Activated CD4-positive, alpha-beta T cell treated with anti-CD3 and anti-CD28 coated beads, Interleukin-2, amount 50 U/mL, for 48 hours (primary cell): Measurements from ENCODE around the gene CELF1.
A peak's percentile ranks its signal among the peaks of the same experiment; 100 is the strongest.

Experiments
- DNase-seq, 2 experiments: peaks; one replicate each; pipeline ENCODE4 v3.0.0-alpha.2; 2020

The CELF1 gene

GRCh38 chr11:47478651-47479329 is 74.1 kb downstream of the CELF1 start:
- no peak for DNase-seq

GRCh38 chr11:47477753-47478152 is 75.2 kb downstream of the CELF1 start:
- DNase-seq: no peak

- DNase-seq: peak in 1 of 2 experiments; percentile 16
Measured at GRCh38 chr11:47477323-47477722, 75.6 kb downstream of the CELF1 start.

- DNase-seq: no peak
Measured at GRCh38 chr11:47470671-47471070, 82.3 kb downstream of the CELF1 start.

GRCh38 chr11:47469361-47470179 is 83.4 kb downstream of the CELF1 start:
- DNase-seq: no peak

GRCh38 chr11:47468598-47469214 is 84.2 kb downstream of the CELF1 start:
- no peak for DNase-seq

- DNase-seq: no peak
Measured at GRCh38 chr11:47467357-47467756, 85.6 kb downstream of the CELF1 start.

GRCh38 chr11:47466701-47467250 is 86.2 kb downstream of the CELF1 start:
- DNase-seq: no peak

DNA sequence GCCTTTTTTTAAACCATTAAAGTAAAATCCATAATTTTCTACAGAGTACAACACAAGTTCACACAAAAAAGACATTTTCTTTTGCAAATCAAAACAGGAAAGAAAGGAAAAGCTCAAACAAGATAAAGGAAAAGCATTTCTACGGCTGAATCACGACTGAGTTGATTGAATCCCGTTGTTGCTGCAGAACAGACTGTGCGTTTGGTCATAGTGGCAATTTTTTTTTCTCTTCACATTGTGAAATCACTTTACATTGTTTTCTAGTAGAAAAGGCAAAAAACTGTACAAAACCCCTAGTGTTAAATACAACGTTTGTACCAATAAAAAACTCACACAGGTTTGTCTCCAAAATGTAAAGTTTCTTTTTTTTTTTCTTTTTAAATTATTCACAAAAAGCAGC is 86.7 kb downstream of the CELF1 start:
- DNase-seq: no peak

GRCh38 chr11:47464483-47464882 is 88.4 kb downstream of the CELF1 start:
- DNase-seq: no peak

- no peak for DNase-seq
Measured at GRCh38 chr11:47461876-47462275, 91.1 kb downstream of the CELF1 start.

- no peak for DNase-seq
Measured at GRCh38 chr11:47460571-47461235, 92.2 kb downstream of the CELF1 start.

- peak; percentile 62 to 69 for DNase-seq
Measured at GRCh38 chr11:47454258-47454671, 98.7 kb downstream of the CELF1 start.

- no peak for DNase-seq
Measured at GRCh38 chr11:47453365-47453764, 99.6 kb downstream of the CELF1 start.

GRCh38 chr11:47451990-47452389 is 100.9 kb downstream of the CELF1 start:
- no peak for DNase-seq

- no peak for DNase-seq
Measured at GRCh38 chr11:47451436-47451835, 101.5 kb downstream of the CELF1 start.

DNA sequence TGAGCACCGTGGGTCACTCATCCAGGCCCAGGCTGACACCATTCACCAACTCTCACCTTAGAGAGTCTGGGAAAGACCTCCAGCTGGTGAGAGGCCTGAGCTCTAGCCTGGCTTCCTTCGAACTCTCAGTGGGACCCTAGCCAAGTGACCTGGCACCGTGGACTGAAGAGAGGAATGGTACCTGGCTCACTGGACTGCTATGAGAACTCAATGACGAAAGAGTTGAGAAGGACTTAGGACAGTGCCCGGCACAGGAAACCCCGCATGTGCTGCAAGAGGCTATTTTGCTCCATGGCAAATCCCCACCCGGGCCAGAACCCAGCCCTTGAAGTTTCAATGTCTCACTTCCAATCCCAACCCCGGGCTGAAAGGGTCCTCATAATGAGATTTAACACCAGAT is 103.4 kb downstream of the CELF1 start:
- no peak for DNase-seq

DNA sequence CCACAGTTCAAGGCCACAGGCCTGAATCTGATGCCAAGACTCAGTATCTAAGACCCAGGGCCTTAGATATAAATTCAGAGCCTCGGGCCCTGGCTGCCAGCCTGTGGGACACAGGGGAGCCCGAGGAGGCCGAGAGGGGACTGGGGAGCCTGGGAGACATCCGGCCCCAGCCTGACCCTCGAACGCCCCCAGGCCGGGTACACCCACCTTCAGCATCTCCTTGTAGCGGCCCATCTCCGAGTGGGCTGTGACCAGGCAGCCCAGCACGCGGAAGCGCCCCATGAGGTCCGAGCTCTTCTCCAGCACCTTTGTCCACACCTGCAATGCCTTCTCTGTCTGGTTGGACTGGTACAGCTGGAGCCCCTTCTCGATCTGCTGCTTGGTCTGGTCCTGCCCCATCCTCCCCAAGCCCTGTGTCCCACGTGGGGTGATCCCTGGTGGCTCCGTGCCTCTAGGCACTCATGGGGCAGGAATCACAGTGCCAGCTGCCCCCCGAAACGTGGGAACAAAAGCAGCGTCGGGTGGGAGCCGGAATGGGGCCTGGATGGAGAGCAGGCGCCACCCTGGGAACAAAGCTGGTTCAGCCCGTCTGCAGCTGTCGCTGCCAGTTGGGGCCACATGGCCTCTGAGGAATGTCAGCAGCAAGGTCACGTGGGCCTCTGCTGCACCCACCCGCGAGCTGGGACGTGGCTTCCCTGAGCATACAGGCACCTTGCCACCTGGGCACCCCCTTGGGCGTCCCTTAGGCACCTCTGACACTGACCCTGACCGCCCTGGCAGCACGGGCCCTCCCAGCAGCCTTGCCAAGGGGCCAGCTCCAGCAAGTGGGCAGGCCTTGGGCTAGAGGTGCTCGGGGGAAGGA is 104.1 kb downstream of the CELF1 start, which contains the start of gene RAPSN:
Gene RAPSN, minus strand, starts transcription at position 571 of the 862 bp plus-strand sequence. Its CDS starts 172 bp downstream, at position 399.
- DNase-seq: no peak

DNA sequence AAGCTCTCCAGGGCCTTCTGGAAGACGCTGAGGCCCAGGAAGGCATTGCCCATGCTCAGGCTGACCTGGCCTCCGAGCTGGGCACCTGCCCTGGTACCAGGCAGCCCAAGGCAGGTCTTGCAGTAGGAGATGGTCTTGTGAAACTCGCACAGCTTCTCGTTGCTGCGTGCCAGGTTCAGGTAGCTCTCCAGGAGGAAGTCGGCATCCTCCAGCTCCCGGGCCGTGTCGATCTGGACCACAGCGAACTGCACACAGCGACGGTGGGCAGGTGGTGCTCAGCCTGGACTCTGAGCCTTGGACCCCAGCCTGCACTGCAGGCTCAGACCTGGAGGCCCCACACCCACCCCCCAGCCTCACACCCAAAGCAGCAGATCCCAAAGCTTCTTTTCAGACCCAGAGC is 105.0 kb downstream of the CELF1 start:
- no peak for DNase-seq

GRCh38 chr11:47446833-47447232 is 106.1 kb downstream of the CELF1 start:
- DNase-seq: no peak

DNA sequence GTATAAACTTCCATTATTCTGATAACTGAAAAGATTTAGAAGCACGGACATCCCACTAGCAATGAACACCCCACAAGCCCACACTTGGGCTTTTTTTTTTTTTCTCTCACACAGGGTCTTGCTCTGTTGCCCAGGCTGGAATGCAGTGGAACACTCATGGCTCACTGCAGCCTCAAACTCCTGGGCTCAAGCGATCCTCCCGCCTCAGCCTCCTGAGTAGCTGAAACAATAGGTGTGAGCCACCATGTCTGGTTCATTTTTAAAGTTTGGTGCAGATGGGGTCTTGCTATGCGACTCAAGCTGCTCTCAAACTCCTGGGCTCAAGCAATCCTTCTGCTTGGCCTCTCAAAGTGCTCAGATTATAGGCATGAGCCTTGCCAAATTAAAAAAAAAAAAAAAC is 107.1 kb downstream of the CELF1 start:
- DNase-seq: no peak

DNA sequence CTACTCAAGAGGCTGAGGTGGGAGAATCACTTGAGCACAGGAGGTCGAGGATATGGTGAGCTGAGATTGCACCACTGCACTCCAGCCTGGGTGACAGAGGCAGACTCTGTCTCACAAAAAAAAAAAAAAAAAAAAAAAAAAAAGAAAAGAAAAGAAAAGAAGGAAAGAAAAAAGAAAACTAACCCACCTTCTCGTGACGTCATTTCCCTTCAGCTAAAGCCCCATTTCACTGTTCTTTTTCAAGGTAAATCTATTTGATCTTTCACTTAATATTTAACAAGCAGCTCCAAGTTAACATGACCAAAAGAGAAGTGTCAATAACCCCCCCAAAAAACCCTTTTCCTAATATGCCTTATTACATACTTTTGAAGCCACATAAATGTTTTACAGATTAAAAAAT is 109.1 kb downstream of the CELF1 start:
- DNase-seq: no peak
